Osteoblast (primary cell): ENCODE results near the gene EML4. TPM values are rescaled to one million over a fixed set of nuclear protein-coding genes. Genes with fewer than 3 reads are reported as not detected.
"Not testable (repeated sequence)": the region's sequence is repeated elsewhere in the genome, so short reads cannot be mapped to it uniquely, and the experiment has no call there.

Experiments used
- DNase-seq: peaks from one replicate; pipeline ENCODE4 v3.0.0; 2011; ENCODE audit warnings: low spot score, mixed read lengths; ENCODE audit not compliant: insufficient read length; ENCODE audit errors: missing footprints
- H2AFZ ChIP-seq: 2 replicates; pipeline ENCODE4 v1.6.0; 2011; ENCODE audit warnings: mild to moderate bottlenecking, low read length
- H3K27ac ChIP-seq: 2 replicates; pipeline ENCODE4 v1.5.1; 2011; ENCODE audit warnings: mild to moderate bottlenecking, low read depth, low read length, moderate library complexity
- H3K27me3 ChIP-seq: 2 replicates; pipeline ENCODE4 v1.6.0; 2012; ENCODE audit warnings: mild to moderate bottlenecking, control low read depth, inconsistent platforms, low read length, moderate library complexity; ENCODE audit not compliant: insufficient read depth
- H3K36me3 ChIP-seq: 2 replicates; pipeline ENCODE4 v1.5.1; 2011; ENCODE audit warnings: mild to moderate bottlenecking, low read length, control low read depth, moderate library complexity; ENCODE audit not compliant: insufficient read depth
- H3K4me1 ChIP-seq: 2 replicates; pipeline ENCODE4 v1.5.1; 2011; ENCODE audit warnings: mild to moderate bottlenecking, low read length, control low read depth, moderate library complexity; ENCODE audit not compliant: insufficient read depth
- H3K4me2 ChIP-seq: 2 replicates; pipeline ENCODE4 v1.6.0; 2011; ENCODE audit warnings: mild to moderate bottlenecking, low read length; ENCODE audit not compliant: insufficient read depth
- H3K4me3 ChIP-seq: fragments of 200-600 bp; sonication (generic); 3 replicates; pipeline ENCODE4 v1.5.1; 2012; ENCODE audit warnings: mild to moderate bottlenecking, low read length, inconsistent platforms; ENCODE audit not compliant: insufficient read depth
- H3K79me2 ChIP-seq: 2 replicates; pipeline ENCODE4 v1.6.0; 2012; ENCODE audit warnings: mild to moderate bottlenecking, low read length, control low read depth, inconsistent platforms; ENCODE audit not compliant: insufficient read depth
- H3K9me3 ChIP-seq: 2 replicates; pipeline ENCODE4 v1.5.1; 2011; ENCODE audit warnings: low read depth, low read length, control low read depth
- H4K20me1 ChIP-seq: 2 replicates; pipeline ENCODE4 v1.6.0; 2012; ENCODE audit warnings: mild to moderate bottlenecking, low read length, control low read depth; ENCODE audit not compliant: insufficient read depth
- total RNA-seq: library from RNA; depleted of rRNA; stranded (reverse); fragments of >200 nt; gene quantifications from 2 replicates; pipeline ENCODE4 v1.2.3, GENCODE V29; 2012
- TF ChIP-seq, protein P1 (sequence below): IDR thresholded peaks from 2 replicates; pipeline ENCODE4 v1.5.1; 2011; ENCODE audit warnings: mild to moderate bottlenecking, low read depth, low read length, moderate library complexity; ENCODE audit errors: extremely low read depth

EML4 gene
- total RNA-seq, 1 donor: 91.9 TPM

DNA sequence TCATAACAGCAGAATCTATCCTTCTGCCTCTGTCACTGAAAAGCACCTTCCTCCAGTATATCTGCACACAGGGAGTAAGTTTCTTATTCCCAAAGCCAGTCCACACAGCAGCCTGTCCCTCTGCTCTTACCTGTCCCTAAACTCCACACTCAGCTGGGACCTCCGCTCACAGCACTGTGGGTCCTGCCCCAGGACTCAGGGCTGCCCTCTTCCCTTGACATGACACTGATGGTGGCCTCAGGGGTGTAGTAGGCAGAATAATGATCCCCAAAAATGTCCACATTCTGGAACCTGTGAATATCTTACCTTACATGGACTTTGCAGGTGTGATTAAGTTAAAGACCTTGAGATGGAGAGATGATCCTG lies 39.7 kb upstream of the EML4 start:
- TF ChIP-seq, protein P1, sequence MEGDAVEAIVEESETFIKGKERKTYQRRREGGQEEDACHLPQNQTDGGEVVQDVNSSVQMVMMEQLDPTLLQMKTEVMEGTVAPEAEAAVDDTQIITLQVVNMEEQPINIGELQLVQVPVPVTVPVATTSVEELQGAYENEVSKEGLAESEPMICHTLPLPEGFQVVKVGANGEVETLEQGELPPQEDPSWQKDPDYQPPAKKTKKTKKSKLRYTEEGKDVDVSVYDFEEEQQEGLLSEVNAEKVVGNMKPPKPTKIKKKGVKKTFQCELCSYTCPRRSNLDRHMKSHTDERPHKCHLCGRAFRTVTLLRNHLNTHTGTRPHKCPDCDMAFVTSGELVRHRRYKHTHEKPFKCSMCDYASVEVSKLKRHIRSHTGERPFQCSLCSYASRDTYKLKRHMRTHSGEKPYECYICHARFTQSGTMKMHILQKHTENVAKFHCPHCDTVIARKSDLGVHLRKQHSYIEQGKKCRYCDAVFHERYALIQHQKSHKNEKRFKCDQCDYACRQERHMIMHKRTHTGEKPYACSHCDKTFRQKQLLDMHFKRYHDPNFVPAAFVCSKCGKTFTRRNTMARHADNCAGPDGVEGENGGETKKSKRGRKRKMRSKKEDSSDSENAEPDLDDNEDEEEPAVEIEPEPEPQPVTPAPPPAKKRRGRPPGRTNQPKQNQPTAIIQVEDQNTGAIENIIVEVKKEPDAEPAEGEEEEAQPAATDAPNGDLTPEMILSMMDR: no peak
- H3K4me3 ChIP-seq: no peak overlapping the region
- H3K36me3 ChIP-seq: no peaks in the 10 kb centered on the region
- peak overlapping the region; percentile 79 for H3K27ac ChIP-seq
- H3K9me3 ChIP-seq: no peaks in the 10 kb centered on the region
- DNase-seq: no peak
- peaks cover 66% of the 10 kb centered on the region for H3K4me1 ChIP-seq
- H3K27me3 ChIP-seq: no peaks in the 10 kb centered on the region
- H3K79me2 ChIP-seq: no peaks in the 10 kb centered on the region
- peak overlapping the region; percentile 52 for H3K4me2 ChIP-seq
- no peaks in the 10 kb centered on the region for H4K20me1 ChIP-seq
- no peak overlapping the region for H2AFZ ChIP-seq

GRCh38 chr2:42129947-42130346 lies 39.2 kb upstream of the EML4 start:
- Histone ChIP-seq H3K27ac (peak overlapping the region; percentile 79), H4K20me1 (no peaks in the 10 kb centered on the region), H3K27me3 (no peaks in the 10 kb centered on the region), H3K9me3 (no peaks in the 10 kb centered on the region), H2AFZ (no peak overlapping the region), H3K79me2 (no peaks in the 10 kb centered on the region), H3K4me1 (peaks cover 61% of the 10 kb centered on the region), H3K4me3 (no peak overlapping the region), H3K4me2 (no peak overlapping the region), H3K36me3 (no peaks in the 10 kb centered on the region)
- DNase-seq: no peak
- TF ChIP-seq, protein P1: no peak

DNA sequence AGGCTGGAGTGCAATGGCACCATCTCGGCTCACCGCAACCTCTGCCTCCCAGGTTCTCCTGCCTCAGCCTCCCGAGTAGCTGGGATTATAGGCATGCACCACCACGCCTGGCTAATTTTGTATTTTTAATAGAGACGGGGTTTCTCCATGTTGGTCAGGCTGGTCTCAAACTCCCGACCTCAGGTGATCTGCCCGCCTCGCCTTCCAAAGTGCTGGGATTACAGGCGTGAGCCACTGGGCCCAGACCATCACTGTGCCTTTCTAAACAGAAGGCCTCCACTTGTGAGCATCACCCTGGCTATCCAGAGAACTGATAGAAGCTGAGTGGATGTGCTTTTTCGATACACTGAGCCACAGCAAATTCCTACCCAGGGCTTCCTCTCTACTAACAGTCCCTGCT lies 38.3 kb upstream of the EML4 start:
- H3K9me3 ChIP-seq, H3K79me2 ChIP-seq, H4K20me1 ChIP-seq, H3K36me3 ChIP-seq, H3K4me3 ChIP-seq, H2AFZ ChIP-seq, DNase-seq, H3K4me2 ChIP-seq, H3K27me3 ChIP-seq: not testable (repeated sequence)
- Histone ChIP-seq H3K27ac (peak overlapping the region; percentile 98), H3K4me1 (peaks cover 58% of the 10 kb centered on the region)

DNA sequence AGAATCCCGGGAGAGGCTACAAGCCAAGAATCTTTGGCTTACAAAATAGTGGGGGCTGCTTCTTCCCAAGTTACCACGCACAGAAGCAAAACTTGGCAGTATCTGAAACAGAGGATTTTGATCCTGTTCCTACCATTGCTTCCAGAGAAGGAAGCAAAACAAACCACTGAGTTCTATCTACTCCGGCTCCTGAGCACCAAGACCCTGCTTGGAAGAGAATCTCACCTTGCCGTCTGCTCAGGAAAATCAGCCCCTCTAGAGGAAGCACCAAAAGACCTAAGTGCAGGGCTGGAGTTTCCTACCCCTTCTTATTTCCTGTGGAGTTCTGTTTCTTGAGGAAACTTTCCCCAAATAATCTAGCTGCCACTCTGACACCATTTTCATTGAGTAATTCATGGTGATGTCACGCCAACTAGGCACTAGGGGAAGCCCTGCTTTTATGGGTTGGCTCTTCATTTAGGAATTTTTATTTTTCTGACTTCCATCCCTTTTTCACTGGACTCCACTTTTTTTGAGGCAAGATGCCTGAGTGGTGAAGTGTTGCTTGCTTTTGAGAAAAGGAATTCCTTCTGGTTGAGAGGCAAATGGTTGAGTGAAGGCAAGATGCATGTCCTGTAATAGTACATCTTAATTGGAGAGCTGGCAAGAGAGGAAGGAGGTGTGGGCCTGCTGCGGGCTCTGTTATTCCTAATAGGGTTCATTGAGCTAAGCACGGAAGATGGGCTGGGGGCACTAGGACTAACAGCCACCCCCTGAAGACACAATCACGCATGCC lies 36.8 kb upstream of the EML4 start:
- DNase-seq: no peak
- Histone ChIP-seq H3K27me3 (no peaks in the 10 kb centered on the region), H4K20me1 (no peaks in the 10 kb centered on the region), H3K9me3 (no peaks in the 10 kb centered on the region), H2AFZ (peak overlapping the region; percentile 82), H3K4me2 (peak overlapping the region; percentile 87), H3K27ac (peak overlapping the region; percentile 98), H3K79me2 (no peaks in the 10 kb centered on the region), H3K4me1 (peaks cover 70% of the 10 kb centered on the region), H3K36me3 (no peaks in the 10 kb centered on the region), H3K4me3 (peak overlapping the region; percentile 59)
- TF ChIP-seq, protein P1: no peak
